HEK293T (cell line): ENCODE measurements around the gene IP6K2.

ENCODE experiments used
- CTCF ChIA-PET: fragments of 350-600 bp; formaldehyde crosslinking; extraction: SDS; loops from one replicate; lab custom pipeline; 2021; ENCODE audit warnings: antibody characterized with exemption, inconsistent platforms; lab: Yijun Ruan, JAX
- POLR2A ChIA-PET: fragments of 350-600 bp; formaldehyde crosslinking; extraction: SDS; loops from one replicate; lab custom pipeline; 2020; ENCODE audit warnings: antibody characterized with exemption, inconsistent platforms; lab: Yijun Ruan, JAX
- DNase-seq: peaks from one replicate; pipeline ENCODE4 v3.0.0; 2012; ENCODE audit warnings: mixed read lengths; ENCODE audit errors: extremely low spot score
- ARNT ChIP-seq: fragments of 450-650 bp; IDR thresholded peaks from 2 replicates; pipeline ENCODE4 v1.6.1; 2017; ENCODE audit warnings: mild to moderate bottlenecking
- BHLHE40 ChIP-seq: fragments of 450-650 bp; IDR thresholded peaks from 2 replicates; pipeline ENCODE4 v1.6.1; 2016; ENCODE audit warnings: mild to moderate bottlenecking, moderate library complexity, borderline replicate concordance
- CTBP1 ChIP-seq: fragments of 450-650 bp; IDR thresholded peaks from 2 replicates; pipeline ENCODE4 v1.6.1; 2016; ENCODE audit warnings: borderline replicate concordance
- ELF4 ChIP-seq: fragments of 450-650 bp; IDR thresholded peaks from 2 replicates; pipeline ENCODE4 v1.6.1; 2017; ENCODE audit warnings: antibody characterized with exemption
- FOXA1 ChIP-seq: fragments of 450-650 bp; IDR thresholded peaks from 2 replicates; pipeline ENCODE4 v1.6.1; 2016; ENCODE audit warnings: mild to moderate bottlenecking
- FOXK2 ChIP-seq: fragments of 450-650 bp; IDR thresholded peaks from 2 replicates; pipeline ENCODE4 v1.6.1; 2016; ENCODE audit warnings: mild to moderate bottlenecking
- FOXM1 ChIP-seq: fragments of 450-650 bp; IDR thresholded peaks from 2 replicates; pipeline ENCODE4 v1.6.1; 2017; ENCODE audit warnings: mild to moderate bottlenecking, borderline replicate concordance
- HDGF ChIP-seq: fragments of 450-650 bp; IDR thresholded peaks from 2 replicates; pipeline ENCODE4 v1.6.1; 2017; ENCODE audit warnings: antibody characterized with exemption, borderline replicate concordance
- L3MBTL2 ChIP-seq: fragments of 450-650 bp; conservative IDR thresholded peaks from 2 replicates; pipeline ENCODE4 v1.6.1; 2016; ENCODE audit warnings: mild to moderate bottlenecking
- LEF1 ChIP-seq: fragments of 450-650 bp; IDR thresholded peaks from 2 replicates; pipeline ENCODE4 v1.6.1; 2017; ENCODE audit warnings: mild to moderate bottlenecking, borderline replicate concordance
- NFRKB ChIP-seq: fragments of 450-650 bp; IDR thresholded peaks from 2 replicates; pipeline ENCODE4 v1.6.1; 2016; ENCODE audit warnings: mild to moderate bottlenecking, moderate library complexity
- PKNOX1 ChIP-seq: fragments of 450-650 bp; IDR thresholded peaks from 2 replicates; pipeline ENCODE4 v1.6.1; 2016
- SP1 ChIP-seq: fragments of 450-650 bp; IDR thresholded peaks from 2 replicates; pipeline ENCODE4 v1.6.1; 2017
- SUZ12 ChIP-seq: fragments of 450-650 bp; IDR thresholded peaks from 2 replicates; pipeline ENCODE4 v1.6.1; 2016; ENCODE audit warnings: mild to moderate bottlenecking
- TARDBP ChIP-seq: fragments of 450-650 bp; IDR thresholded peaks from 2 replicates; pipeline ENCODE4 v1.6.1; 2016
- ZNF384 ChIP-seq: fragments of 450-650 bp; IDR thresholded peaks from 2 replicates; pipeline ENCODE4 v1.6.1; 2016

IP6K2 gene

GRCh38 chr3:48662145-48662752 is 54.8 kb downstream of the IP6K2 start:
- CTCF ChIA-PET: interaction anchor here (0.6 to 1.7 kb wide), 2 partner anchors 13 to 27 kb away, joined by 3 to 5 read pairs; partner anchors contain the start of gene SLC26A6

GRCh38 chr3:48661501-48662144 is 55.4 kb downstream of the IP6K2 start:
- CTCF ChIA-PET: interaction anchor here (1.7 kb wide), 1 partner anchor 27 kb away, joined by 5 read pairs; the partner anchor contains the start of gene SLC26A6

More at GRCh38 chr3:48662145-48662752, 54.8 kb downstream of the IP6K2 start:
- TF ChIP-seq TARDBP: no peak
- no peak for TF ChIP-seq ZNF384
- no peak for TF ChIP-seq ELF4
- TF ChIP-seq LEF1: no peak
- no peak for TF ChIP-seq FOXM1
- no peak for TF ChIP-seq HDGF
- TF ChIP-seq PKNOX1: no peak
- no peak for TF ChIP-seq FOXA1
- TF ChIP-seq CTBP1: no peak
- no peak for TF ChIP-seq ARNT
- no peak for TF ChIP-seq BHLHE40
- TF ChIP-seq L3MBTL2: no peak
- no peak for TF ChIP-seq SUZ12
- TF ChIP-seq NFRKB: no peak
- no peak for TF ChIP-seq SP1
- POLR2A ChIA-PET: interaction anchor here (0.7 to 4.0 kb wide), 16 partner anchors 10 to 346 kb away, joined by 3 to 35 read pairs (median 6); partner anchors contain the start of genes CCDC51, IP6K2, NCKIPSD and SLC26A6
- no peak for DNase-seq

GRCh38 chr3:48660800-48661400 is 56.1 kb downstream of the IP6K2 start:
- DNase-seq: no peak
- CTCF ChIA-PET: no interaction called here
- POLR2A ChIA-PET: interaction anchor here (3.5 kb wide), 1 partner anchor 23 kb away, joined by 18 read pairs; no protein-coding TSS in a partner anchor
- TF ChIP-seq SUZ12: no peak
- no peak for TF ChIP-seq FOXM1
- TF ChIP-seq FOXK2: no peak
- no peak for TF ChIP-seq CTBP1
- no peak for TF ChIP-seq BHLHE40
- TF ChIP-seq ARNT: no peak
- TF ChIP-seq LEF1: no peak

More at GRCh38 chr3:48661501-48662144, 55.4 kb downstream of the IP6K2 start:
- TF ChIP-seq FOXA1: no peak
- TF ChIP-seq SP1: no peak
- no peak for TF ChIP-seq CTBP1
- TF ChIP-seq ARNT: no peak
- TF ChIP-seq LEF1: no peak
- no peak for TF ChIP-seq ELF4
- no peak for TF ChIP-seq BHLHE40
- no peak for TF ChIP-seq FOXK2
- TF ChIP-seq PKNOX1: no peak
- no peak for TF ChIP-seq FOXM1
- TF ChIP-seq TARDBP: no peak
- no peak for TF ChIP-seq SUZ12
- TF ChIP-seq HDGF: no peak
- TF ChIP-seq NFRKB: no peak
- no peak for TF ChIP-seq L3MBTL2
- no peak for TF ChIP-seq ZNF384
- peak; percentile 79 for DNase-seq
- POLR2A ChIA-PET: interaction anchor here (0.7 to 4.0 kb wide), 6 partner anchors 9 to 55 kb away, joined by 5 to 35 read pairs (median 17); partner anchors contain the start of genes IP6K2 and NCKIPSD

DNA sequence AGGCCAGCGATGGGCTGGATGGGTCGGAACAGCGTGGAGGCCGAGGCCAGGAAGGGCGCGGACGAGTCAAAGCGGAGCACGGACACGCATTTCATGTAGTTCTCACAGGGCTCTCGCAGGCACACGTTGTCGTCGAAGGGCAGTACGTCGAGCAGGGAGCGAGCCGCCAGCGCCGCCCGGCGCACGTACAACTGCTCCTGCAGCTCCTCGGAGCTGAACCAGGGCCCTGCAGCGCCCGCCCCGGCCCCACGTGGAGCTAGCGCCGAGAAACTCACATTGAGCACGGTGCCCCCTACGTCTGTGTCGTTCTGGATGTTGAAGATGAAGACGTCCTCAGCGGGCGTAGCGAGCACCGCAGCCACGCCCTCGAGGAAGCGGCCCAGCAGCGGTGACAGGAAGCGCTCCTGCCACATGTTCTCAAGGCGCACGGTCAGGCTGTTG is 60.2 kb downstream of the IP6K2 start:
- POLR2A ChIA-PET: no interaction called here
- DNase-seq: no peak
- TF ChIP-seq PKNOX1: no peak
- no peak for TF ChIP-seq ARNT
- TF ChIP-seq LEF1: no peak
- no peak for TF ChIP-seq BHLHE40
- CTCF ChIA-PET: interaction anchor here (0.7 kb wide), 1 partner anchor 22 kb away, joined by 4 read pairs; the partner anchor contains the start of gene SLC26A6

DNA sequence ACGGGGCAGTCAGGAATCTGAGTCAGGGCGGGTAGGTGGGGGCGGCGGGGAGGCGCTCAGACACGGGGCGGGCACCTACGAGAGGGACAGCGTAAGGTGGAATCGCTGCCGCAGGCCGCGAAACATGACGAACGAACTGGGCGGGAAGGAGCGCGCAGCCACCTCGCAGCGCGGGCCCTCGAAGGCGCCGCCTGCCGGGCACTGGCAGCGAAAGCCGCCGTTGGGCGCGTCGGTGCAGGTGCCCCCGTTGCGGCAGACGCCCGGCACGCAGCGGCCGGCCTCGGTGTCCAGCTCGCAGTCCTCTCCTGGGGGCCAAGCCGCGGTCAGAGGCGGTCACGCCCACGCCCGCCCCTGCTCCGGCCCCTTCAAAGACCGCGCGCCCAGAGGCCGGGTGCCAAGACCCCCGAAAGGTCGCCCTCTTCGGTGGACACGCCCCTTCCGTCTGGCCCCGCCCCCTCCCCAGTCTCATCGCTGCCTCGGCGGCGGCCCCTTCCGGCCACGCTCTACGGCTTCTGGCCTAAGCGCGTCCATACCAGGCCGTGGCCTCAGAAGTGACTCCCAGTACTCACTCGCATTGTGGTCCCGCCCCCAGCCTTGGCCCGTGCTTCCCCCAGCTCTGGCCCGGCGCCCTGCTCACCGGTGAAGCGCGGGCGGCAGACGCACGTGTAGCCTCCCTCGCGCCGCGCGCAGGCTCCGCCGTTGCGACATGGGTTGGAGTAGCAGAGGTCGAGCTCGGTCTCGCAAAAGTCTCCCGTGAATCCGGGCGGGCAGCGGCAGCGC is 60.8 kb downstream of the IP6K2 start:
- POLR2A ChIA-PET: no interaction called here
- DNase-seq: peak; percentile 89
- no peak for TF ChIP-seq ARNT
- no peak for TF ChIP-seq SUZ12
- TF ChIP-seq PKNOX1: no peak
- no peak for TF ChIP-seq L3MBTL2
- no peak for TF ChIP-seq ELF4
- TF ChIP-seq FOXM1: no peak
- no peak for TF ChIP-seq TARDBP
- no peak for TF ChIP-seq CTBP1
- no peak for TF ChIP-seq ZNF384
- no peak for TF ChIP-seq LEF1
- TF ChIP-seq SP1: no peak
- TF ChIP-seq FOXA1: no peak
- TF ChIP-seq BHLHE40: no peak
- CTCF ChIA-PET: interaction anchor here (0.7 kb wide), 1 partner anchor 21 kb away, joined by 4 read pairs; the partner anchor contains the start of gene SLC26A6
